C4-2B (cell line): ENCODE data around the gene KLHL28.
"Not testable (repeated sequence)": the region's sequence is repeated elsewhere in the genome, so short reads cannot be mapped to it uniquely, and the experiment has no call there.

Experiments
- H3K27ac ChIP-seq: fragments of 450-650 bp; 2 replicates; pipeline ENCODE4 v1.5.1; 2017
- ZFX ChIP-seq: fragments of 450-650 bp; IDR thresholded peaks from 2 replicates; pipeline ENCODE4 v1.6.1; 2017
- TF ChIP-seq, protein P1 (sequence below): fragments of 450-650 bp; conservative IDR thresholded peaks from 2 replicates; pipeline ENCODE4 v1.5.1; 2017; ENCODE audit warnings: mild to moderate bottlenecking

KLHL28 gene

GRCh38 chr14:44897041-44897844 lies 64.5 kb downstream of the KLHL28 start:
- peak overlapping the region; percentile 83 for H3K27ac ChIP-seq
- TF ChIP-seq ZFX, result peak; percentile 92
- TF ChIP-seq, protein P1, sequence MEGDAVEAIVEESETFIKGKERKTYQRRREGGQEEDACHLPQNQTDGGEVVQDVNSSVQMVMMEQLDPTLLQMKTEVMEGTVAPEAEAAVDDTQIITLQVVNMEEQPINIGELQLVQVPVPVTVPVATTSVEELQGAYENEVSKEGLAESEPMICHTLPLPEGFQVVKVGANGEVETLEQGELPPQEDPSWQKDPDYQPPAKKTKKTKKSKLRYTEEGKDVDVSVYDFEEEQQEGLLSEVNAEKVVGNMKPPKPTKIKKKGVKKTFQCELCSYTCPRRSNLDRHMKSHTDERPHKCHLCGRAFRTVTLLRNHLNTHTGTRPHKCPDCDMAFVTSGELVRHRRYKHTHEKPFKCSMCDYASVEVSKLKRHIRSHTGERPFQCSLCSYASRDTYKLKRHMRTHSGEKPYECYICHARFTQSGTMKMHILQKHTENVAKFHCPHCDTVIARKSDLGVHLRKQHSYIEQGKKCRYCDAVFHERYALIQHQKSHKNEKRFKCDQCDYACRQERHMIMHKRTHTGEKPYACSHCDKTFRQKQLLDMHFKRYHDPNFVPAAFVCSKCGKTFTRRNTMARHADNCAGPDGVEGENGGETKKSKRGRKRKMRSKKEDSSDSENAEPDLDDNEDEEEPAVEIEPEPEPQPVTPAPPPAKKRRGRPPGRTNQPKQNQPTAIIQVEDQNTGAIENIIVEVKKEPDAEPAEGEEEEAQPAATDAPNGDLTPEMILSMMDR, result no peak

DNA sequence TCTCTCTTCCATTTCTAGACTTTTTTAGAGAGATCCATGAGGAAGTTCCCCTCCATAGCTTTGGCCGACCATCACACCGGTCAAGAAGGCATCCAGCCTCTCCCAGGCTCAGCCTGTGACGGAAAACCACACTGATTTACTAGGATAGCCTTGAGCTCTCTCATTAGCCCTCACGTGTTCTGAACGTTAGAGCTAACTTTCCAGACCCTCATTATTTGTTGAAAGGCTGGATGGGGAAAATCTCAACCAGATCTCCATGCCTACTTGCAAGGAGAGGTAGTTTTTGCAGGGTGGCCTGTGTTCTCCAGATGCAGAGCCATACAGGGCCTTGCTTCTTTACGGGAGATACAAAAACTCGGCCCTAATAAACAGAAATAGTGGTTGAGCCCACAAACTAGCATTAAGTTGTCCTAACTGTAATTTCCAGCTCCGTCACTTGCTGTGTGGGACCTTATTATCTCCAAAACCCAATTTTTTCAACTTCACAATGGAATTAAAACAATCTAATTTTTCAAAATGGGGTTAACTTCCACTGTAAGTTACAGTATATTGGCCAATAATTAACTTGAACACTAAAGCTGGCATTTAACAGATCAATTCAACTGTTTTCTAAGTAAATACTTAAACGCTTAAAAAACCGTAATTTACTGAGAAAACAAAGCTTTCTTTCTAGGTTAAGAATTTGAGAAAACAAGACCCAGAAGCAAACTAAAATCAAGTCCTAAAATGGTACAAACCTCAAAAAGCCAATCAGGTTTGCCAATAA lies 65.3 kb downstream of the KLHL28 start:
- TF ChIP-seq, protein P1, result no peak
- no peak for TF ChIP-seq ZFX
- peak overlapping the region; percentile 83; the same call in 1 of the 2 replicates for H3K27ac ChIP-seq

GRCh38 chr14:44895716-44896115 lies 66.0 kb downstream of the KLHL28 start:
- TF ChIP-seq, protein P1, result no peak
- TF ChIP-seq ZFX, result no peak
- H3K27ac ChIP-seq, result no peak overlapping the region

GRCh38 chr14:44893535-44893934 lies 68.2 kb downstream of the KLHL28 start:
- TF ChIP-seq ZFX, result no peak
- TF ChIP-seq, protein P1, result no peak

DNA sequence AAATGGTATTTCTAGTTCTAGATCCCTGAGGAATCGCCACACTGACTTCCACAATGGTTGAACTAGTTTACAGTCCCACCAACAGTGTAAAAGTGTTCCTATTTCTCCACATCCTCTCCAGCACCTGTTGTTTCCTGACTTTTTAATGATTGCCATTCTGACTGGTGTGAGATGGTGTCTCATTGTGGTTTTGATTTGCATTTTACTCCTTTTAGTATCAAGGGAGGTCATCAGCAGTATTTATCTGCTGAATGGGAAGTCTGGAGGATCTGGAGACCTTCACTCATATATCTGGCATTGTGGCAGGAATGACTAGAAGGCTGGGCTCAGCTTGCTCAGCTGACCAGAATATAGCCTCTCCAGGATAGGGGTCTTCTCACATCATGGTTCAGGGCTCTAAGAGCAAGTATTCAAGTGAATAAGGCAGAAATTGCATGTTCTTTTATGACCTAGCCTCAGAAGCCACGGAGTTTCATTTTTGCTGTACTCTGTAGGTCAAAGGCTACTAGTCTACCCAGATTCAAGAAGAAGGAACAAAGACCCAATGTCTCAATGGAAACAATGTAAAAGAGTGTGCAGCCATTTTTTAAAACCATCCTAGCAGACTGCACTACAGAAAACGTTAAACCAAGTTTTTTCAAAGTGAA lies 69.9 kb downstream of the KLHL28 start:
- H3K27ac ChIP-seq, result not testable (repeated sequence)

More at GRCh38 chr14:44893535-44893934, 68.2 kb downstream of the KLHL28 start:
- H3K27ac ChIP-seq, result no peak overlapping the region

DNA sequence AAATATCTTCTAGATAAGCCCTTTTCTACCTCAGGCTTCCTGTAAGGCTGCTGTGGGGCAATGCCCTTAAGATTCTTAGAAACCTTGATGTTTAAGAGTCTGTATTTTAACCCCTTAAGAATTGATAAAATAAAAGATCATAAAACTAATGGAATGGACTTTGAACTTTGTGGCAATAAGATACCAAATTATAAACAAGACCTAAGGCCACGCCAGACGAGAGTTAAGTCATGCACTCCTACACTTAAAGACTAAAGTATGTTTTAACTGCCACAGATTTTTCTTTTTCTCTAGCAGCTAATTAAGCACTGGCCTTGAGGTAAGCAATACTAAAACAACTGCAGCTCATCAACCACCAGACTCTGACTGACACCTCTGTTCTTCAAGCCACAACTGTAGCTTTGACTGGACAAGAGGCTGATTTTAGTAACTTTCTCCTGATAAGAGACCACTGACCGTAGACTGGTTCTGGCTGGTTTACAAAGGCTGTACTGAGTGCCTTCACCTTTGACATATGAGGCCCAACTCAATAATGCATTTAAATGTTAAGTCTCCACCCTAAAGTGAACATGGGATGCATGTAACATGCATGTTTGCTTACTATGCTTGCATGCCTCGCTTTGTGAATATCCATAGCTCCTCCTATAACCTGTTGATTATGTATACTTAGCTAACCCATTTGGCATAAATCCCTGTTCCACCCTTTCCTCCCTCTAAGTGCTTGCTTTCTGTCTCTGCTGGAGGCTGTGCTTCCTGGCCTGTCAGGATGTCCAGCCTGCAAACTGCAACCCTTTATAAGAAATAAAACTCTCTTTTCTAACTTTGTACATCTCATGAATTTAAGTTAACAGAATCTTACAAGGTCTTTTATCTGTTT lies 71.9 kb downstream of the KLHL28 start:
- H3K27ac ChIP-seq, result no peak overlapping the region
- no peak for TF ChIP-seq ZFX

GRCh38 chr14:44887596-44887955 lies 74.2 kb downstream of the KLHL28 start:
- no peak for TF ChIP-seq ZFX
- TF ChIP-seq, protein P1, result no peak
- H3K27ac ChIP-seq, result no peak overlapping the region
